Fibroblast of gingiva (primary cell): ENCODE data around the gene CEBPE.

Experiments
- DNase-seq: peaks from one replicate; pipeline ENCODE4 v3.0.0-alpha.2; 2011; ENCODE audit warnings: low read depth

CEBPE gene

DNA sequence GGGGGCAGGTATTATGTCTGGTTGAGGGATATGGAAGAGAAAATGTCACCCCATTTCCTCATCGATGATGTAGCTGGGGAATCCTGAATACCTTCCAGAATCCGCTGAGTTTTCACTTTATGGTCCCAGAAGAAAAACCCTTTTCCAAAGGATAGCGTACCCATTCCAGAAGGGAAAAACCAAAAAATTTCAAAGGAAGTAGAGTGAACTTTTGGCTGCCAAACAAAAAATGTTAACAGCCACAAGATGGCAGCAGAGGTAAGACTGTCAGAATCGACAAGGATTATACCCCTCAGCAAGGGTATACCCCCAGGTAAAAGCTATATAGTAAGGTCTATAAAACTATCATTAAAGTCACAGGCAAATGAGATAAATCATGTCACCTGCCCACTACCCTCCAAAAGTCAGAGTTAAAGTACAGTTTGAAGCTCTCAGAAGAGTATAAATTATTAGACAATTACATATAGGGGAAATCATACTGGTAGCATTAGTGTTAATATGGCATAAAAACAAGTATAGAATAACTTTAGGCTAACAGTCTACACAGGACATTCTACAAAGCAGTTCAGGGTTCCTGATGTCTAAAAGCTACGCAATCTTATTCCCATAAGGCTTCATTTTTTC, 42.2 kb downstream of the CEBPE start:
- no peak for DNase-seq

DNA sequence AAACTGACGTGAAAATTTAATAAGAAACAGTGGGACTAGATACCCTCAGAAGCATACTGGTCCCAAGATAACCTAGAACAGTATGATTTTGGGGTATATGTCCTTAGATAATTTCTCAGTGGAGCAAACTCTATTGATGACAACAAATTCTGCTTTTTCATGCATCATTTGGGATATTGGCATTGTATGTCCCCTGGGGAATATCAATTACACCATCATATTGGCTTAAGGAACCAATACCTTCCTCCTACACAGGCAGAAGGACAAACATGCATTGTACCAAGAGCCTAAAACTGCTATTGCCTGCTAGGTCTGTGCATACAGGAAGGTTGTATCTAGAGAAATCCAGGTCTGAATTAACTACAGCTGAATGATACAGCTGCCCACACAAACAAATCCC, 44.1 kb downstream of the CEBPE start:
- DNase-seq: no peak

DNA sequence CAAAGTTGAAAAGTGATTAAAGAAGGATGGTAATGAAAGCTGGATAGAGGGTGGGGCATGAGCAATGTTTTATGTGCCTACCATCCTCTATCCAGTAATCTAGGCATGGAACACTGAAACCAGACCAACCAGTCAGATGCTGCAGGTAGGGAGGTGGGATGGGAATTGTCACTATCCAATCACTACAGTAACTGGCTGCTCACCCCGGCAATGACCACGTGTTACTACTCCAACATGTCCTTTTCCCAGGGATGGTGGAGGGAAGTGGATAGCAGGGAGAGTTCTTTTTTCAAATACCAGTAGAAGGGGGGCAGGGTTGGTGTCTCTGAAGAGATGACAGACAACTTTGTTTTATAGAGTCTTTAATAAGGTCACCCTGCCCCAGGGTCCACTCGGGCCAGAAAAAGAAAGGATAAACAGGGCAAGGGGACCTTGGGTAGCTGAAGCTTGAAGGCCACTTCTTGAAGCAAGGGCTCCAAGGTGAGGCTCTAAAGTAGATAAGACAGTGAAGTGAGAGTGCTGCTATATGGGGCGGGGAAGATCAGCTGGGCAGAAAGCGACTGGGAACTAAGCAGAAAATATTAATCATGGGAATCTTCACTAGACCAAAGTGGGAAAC, 47.0 kb downstream of the CEBPE start:
- DNase-seq: no peak

DNA sequence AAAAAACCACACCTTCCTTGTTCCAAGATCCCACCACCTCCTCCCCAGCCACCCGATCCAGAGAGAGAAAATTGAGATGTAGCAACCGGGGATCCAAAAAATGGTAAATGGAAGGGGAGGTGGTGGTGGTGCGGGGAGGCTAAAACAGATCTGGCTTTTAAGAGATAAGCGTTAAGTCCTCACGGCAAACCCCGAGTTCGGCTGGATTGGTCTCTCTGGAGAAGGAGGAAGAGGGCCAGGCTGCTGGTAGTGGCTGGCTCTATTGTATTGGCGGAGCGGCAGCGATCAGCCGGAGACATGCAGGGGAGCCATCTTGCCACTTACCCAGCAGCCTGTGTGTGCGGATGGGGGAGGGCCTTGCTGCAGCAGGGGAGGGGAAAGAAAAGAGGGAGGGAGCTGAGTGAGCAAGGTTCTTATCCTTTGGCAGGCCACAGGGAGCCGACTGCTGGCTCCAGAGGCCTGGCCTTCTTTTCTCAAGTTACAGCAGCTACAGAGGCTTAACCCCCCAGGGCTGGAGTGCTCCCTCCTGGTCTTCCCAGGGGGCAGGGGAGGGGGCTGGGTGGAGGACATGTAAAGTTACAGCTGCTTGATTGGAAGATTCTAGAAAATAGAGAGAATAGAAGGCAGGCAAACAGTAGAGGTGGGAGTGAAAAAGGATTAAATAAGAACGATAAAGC, 47.7 kb downstream of the CEBPE start:
- DNase-seq: peak; percentile 95

- DNase-seq: no peak
Measured at GRCh38 chr14:23070262-23071129, 48.6 kb downstream of the CEBPE start.

- no peak for DNase-seq
Measured at GRCh38 chr14:23069413-23069806, 49.6 kb downstream of the CEBPE start.

GRCh38 chr14:23068789-23069412, 50.2 kb downstream of the CEBPE start:
- peak; percentile 86 for DNase-seq

DNA sequence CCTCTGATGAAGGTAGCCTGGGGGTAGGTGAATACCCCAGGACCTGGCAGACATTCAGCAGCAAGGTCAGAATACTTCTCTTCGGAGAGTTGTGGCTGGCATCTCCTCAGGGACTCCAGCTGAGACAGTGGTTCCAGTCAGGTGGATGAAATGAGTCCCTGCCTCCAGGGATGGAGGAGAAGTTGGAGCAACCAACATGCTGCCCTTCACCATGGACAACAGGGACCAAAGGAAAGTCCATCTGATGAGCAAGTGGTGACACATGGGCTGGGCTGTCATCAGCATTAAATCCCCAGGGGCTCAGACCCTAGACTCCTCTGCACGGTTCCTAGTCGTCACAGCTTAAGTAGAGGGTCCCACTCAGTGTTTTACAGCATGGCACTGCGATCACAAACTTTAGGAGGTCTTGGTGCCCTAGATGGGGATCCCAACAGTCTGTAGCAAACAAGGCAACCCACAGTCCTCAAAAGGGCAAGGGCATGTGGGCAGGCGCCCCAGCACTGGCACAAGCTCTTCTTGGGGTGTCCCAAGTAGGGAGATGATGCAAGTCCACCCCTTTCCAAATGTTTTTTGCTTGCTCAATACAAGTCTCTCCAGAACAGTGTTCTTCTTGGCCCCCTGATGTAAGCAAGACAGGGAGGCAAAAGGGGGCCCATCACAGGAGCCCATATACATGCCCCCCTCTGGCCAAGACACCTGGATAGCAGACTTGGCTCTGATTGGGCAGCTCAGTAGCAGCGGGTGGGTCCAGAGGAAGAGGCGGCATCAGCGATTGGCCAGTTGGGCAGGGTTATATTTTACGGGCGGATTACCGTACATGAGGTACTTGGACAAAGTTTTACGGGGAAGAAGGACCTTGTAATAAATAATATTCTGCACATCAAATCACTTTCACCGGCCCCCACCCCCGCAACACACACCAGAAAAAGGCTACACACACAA, 50.9 kb downstream of the CEBPE start:
- DNase-seq: no peak
